H1 (cell line): ENCODE results near the gene MECP2. TPM values are rescaled to one million over a fixed set of nuclear protein-coding genes. Genes with fewer than 3 reads are reported as not detected.
A peak's percentile ranks its signal among the peaks of the same experiment; 100 is the strongest.

Source experiments
- CTCF ChIA-PET: fragments of 300-600 bp; sonication (Branson Sonifier 250); formaldehyde crosslinking; loops from one replicate; lab custom pipeline; 2021; ENCODE audit not compliant: partially characterized antibody; lab: Charles Lee
- POLR2A ChIA-PET: fragments of 300-600 bp; sonication (Branson Sonifier 250); formaldehyde crosslinking; loops from one replicate; lab custom pipeline; 2021; ENCODE audit warnings: inconsistent platforms; ENCODE audit not compliant: partially characterized antibody; lab: Charles Lee
- DNase-seq, 2 experiments: peaks; one replicate each; pipeline versions ENCODE4 v3.0.0 to v3.0.0-alpha.2; 2010 to 2022; ENCODE audit warnings: low spot score in 2 of 2, low read depth in 1 of 2, mixed read lengths in 1 of 2
- FAIRE-seq: peaks from 2 replicates; lab custom pipeline; 2011; peaks lifted over from hg19 to GRCh38; lab: Jason Lieb, UNC
- H2AFZ ChIP-seq: 2 replicates; pipeline ENCODE4 v1.8.1; 2012; ENCODE audit warnings: low read length, inconsistent platforms
- H2AK5ac ChIP-seq: 2 replicates; pipeline ENCODE4 v1.6.1; 2013; ENCODE audit warnings: low read depth, low read length
- H2BK120ac ChIP-seq: replicated peaks from 2 replicates; pipeline ENCODE3; 2013; ENCODE audit warnings: low read depth, low read length, inconsistent platforms
- H2BK12ac ChIP-seq: 2 replicates; pipeline ENCODE4 v1.6.1; 2013; ENCODE audit warnings: low read depth, low read length
- H2BK15ac ChIP-seq: 2 replicates; pipeline ENCODE4 v1.6.1; 2013; ENCODE audit warnings: low read length
- H2BK20ac ChIP-seq: 2 replicates; pipeline ENCODE4 v1.6.1; 2013; ENCODE audit warnings: low read length
- H2BK5ac ChIP-seq: 2 replicates; pipeline ENCODE4 v1.6.1; 2013; ENCODE audit warnings: low read depth, low read length
- H3K14ac ChIP-seq: 2 replicates; pipeline ENCODE4 v1.6.1; 2013; ENCODE audit warnings: inconsistent platforms; ENCODE audit not compliant: insufficient read length
- H3K18ac ChIP-seq: 2 replicates; pipeline ENCODE4 v1.6.1; 2013; ENCODE audit warnings: low read length; ENCODE audit errors: extremely low read depth
- H3K23ac ChIP-seq: 2 replicates; pipeline ENCODE4 v1.6.1; 2013; ENCODE audit warnings: inconsistent platforms; ENCODE audit not compliant: insufficient read length
- H3K23me2 ChIP-seq: 2 replicates; pipeline ENCODE4 v1.6.1; 2013; ENCODE audit warnings: low read depth, low read length
- H3K27ac ChIP-seq: 2 replicates; pipeline ENCODE4 v1.6.1; 2011; ENCODE audit warnings: low read depth, low read length, inconsistent platforms
- H3K27me3 ChIP-seq, 4 experiments: replicated peaks in 1 of 4; 1 replicate in 1 of 4; 2 replicates in 3 of 4; pipeline versions ENCODE4 v1.6.1 to v1.8.1; 2011 to 2013; ENCODE audit warnings: low read length in 3 of 4, mild to moderate bottlenecking in 3 of 4, inconsistent platforms in 2 of 4, mixed read lengths in 2 of 4, moderate library complexity in 1 of 4; ENCODE audit not compliant: control insufficient read depth in 3 of 4, insufficient read depth in 3 of 4; ENCODE audit errors: extremely low read depth in 1 of 4
- H3K36me3 ChIP-seq, 4 experiments: 2 replicates each; pipeline versions ENCODE4 v1.6.1 to v1.8.1; 2011 to 2013; ENCODE audit warnings: mild to moderate bottlenecking in 4 of 4, low read length in 3 of 4, moderate library complexity in 2 of 4, control low read depth in 1 of 4, inconsistent platforms in 1 of 4; ENCODE audit not compliant: insufficient read depth in 4 of 4, control insufficient read depth in 2 of 4
- H3K4ac ChIP-seq: replicated peaks from 2 replicates; pipeline ENCODE3; 2013; ENCODE audit warnings: low read length, low read depth, mixed read lengths, inconsistent platforms; ENCODE audit not compliant: insufficient read length
- H3K4me1 ChIP-seq, 4 experiments: replicated peaks in 1 of 4; 1 replicate in 1 of 4; 2 replicates in 3 of 4; pipeline versions ENCODE4 v1.6.1 to v1.8.1; 2011 to 2013; ENCODE audit warnings: low read length in 3 of 4, inconsistent platforms in 2 of 4, mixed read lengths in 1 of 4; ENCODE audit not compliant: insufficient read depth in 4 of 4, control insufficient read depth in 3 of 4
- H3K4me2 ChIP-seq, 2 experiments: 2 replicates each; pipeline versions ENCODE4 v1.6.1 to v1.8.1; 2011 to 2013; ENCODE audit warnings: low read depth in 2 of 2, low read length in 2 of 2, control low read depth in 1 of 2, inconsistent platforms in 1 of 2, mild to moderate bottlenecking in 1 of 2; ENCODE audit not compliant: insufficient read depth in 1 of 2
- H3K4me3 ChIP-seq, 4 experiments: fragments of 200-600, 300-600 bp in 1 of 4; sonication (generic), shearing (Covaris generic), sonication (Bioruptor Twin) in 1 of 4; 2 replicates each; pipeline versions ENCODE4 v1.5.1 to v1.8.1; 2011 to 2016; ENCODE audit warnings: low read length in 4 of 4, low read depth in 3 of 4, control low read depth in 2 of 4, inconsistent platforms in 2 of 4, mild to moderate bottlenecking in 2 of 4, mixed read lengths in 1 of 4, moderate library complexity in 1 of 4; ENCODE audit not compliant: insufficient read depth in 2 of 4; ENCODE audit errors: extremely low read depth in 1 of 4
- H3K56ac ChIP-seq: replicated peaks from 2 replicates; pipeline ENCODE3; 2013; ENCODE audit warnings: low read depth, mild to moderate bottlenecking, mixed read lengths, low read length, inconsistent platforms; ENCODE audit not compliant: insufficient read length
- H3K79me1 ChIP-seq: 2 replicates; pipeline ENCODE4 v1.6.1; 2013; ENCODE audit warnings: low read depth, low read length, control low read depth
- H3K79me2 ChIP-seq, 2 experiments: 2 replicates each; pipeline versions ENCODE4 v1.6.1 to v1.8.1; 2012 to 2013; ENCODE audit warnings: low read length in 2 of 2, mild to moderate bottlenecking in 2 of 2, inconsistent platforms in 1 of 2; ENCODE audit not compliant: insufficient read depth in 2 of 2, control insufficient read depth in 1 of 2
- H3K9ac ChIP-seq, 4 experiments: replicated peaks in 1 of 4; 1 replicate in 1 of 4; 2 replicates in 3 of 4; pipeline versions ENCODE4 v1.6.1 to v1.8.1; 2011 to 2013; ENCODE audit warnings: low read depth in 3 of 4, low read length in 3 of 4, control low read depth in 2 of 4, mild to moderate bottlenecking in 2 of 4, moderate library complexity in 2 of 4, inconsistent platforms in 1 of 4; ENCODE audit errors: extremely low read depth in 1 of 4
- H3K9me3 ChIP-seq, 2 experiments: 2 replicates each; pipeline versions ENCODE4 v1.6.1 to v1.8.1; 2012 to 2013; ENCODE audit warnings: mild to moderate bottlenecking in 2 of 2, moderate library complexity in 2 of 2, control low read depth in 1 of 2, inconsistent platforms in 1 of 2, low read depth in 1 of 2, low read length in 1 of 2, mixed read lengths in 1 of 2; ENCODE audit not compliant: insufficient read depth in 2 of 2
- H4K20me1 ChIP-seq, 2 experiments: replicated peaks in 1 of 2; 2 replicates each; pipeline versions ENCODE3 to v1.8.1; 2011 to 2013; ENCODE audit warnings: inconsistent platforms in 2 of 2, low read length in 2 of 2, mild to moderate bottlenecking in 1 of 2; ENCODE audit not compliant: insufficient read depth in 2 of 2, control insufficient read depth in 1 of 2
- H4K5ac ChIP-seq: 2 replicates; pipeline ENCODE4 v1.6.1; 2013; ENCODE audit warnings: low read length, low read depth, mixed read lengths, inconsistent platforms; ENCODE audit not compliant: insufficient read length
- H4K8ac ChIP-seq: 2 replicates; pipeline ENCODE4 v1.8.0; 2013; ENCODE audit warnings: mild to moderate bottlenecking, moderate library complexity, low read length, inconsistent platforms; ENCODE audit not compliant: insufficient read depth; ENCODE audit errors: extremely low read depth
- H4K91ac ChIP-seq: replicated peaks from 2 replicates; pipeline ENCODE3; 2013; ENCODE audit warnings: low read length, mixed read lengths, inconsistent platforms; ENCODE audit not compliant: insufficient read length
- HDAC2 ChIP-seq, 2 experiments: fragments of 300-600 bp in 1 of 2; sonication (generic) in 1 of 2; IDR thresholded peaks; 2 replicates each; pipeline ENCODE4 v1.6.1; 2011 to 2012; ENCODE audit warnings: low read depth in 2 of 2, low read length in 2 of 2, mild to moderate bottlenecking in 2 of 2, moderate library complexity in 2 of 2, borderline replicate concordance in 1 of 2, inconsistent platforms in 1 of 2
- KDM5A ChIP-seq: fragments of 200-600 bp; IDR thresholded peaks from 2 replicates; pipeline ENCODE4 v1.7.1; 2012; ENCODE audit warnings: mild to moderate bottlenecking, low read length, inconsistent platforms, mixed read lengths
- RAD21 ChIP-seq, 2 experiments: IDR thresholded peaks in 1 of 2; conservative IDR thresholded peaks in 1 of 2; 2 replicates each; pipeline ENCODE4 v1.6.1; 2011; ENCODE audit warnings: low read depth in 2 of 2, low read length in 2 of 2, improper control_type of control experiment in 1 of 2, inconsistent platforms in 1 of 2, mild to moderate bottlenecking in 1 of 2, moderate library complexity in 1 of 2
- WGBS, 2 experiments: shearing (Covaris generic) in 1 of 2; methylation state at CpG; one replicate each; pipeline versions ENCODE4 v1.1.6 to v1.1.7; 2013 to 2015; ENCODE audit warnings: low lambda C conversion rate in 2 of 2, mixed read lengths in 2 of 2, inconsistent platforms in 1 of 2, low coverage in 1 of 2, missing lambda C conversion rate in 1 of 2; ENCODE audit not compliant: insufficient replicate concordance in 2 of 2, insufficient coverage in 1 of 2, insufficient read length in 1 of 2; ENCODE audit errors: extremely low coverage in 1 of 2, missing lambda C conversion rate in 1 of 2; 5-methylcytosine and 5-hydroxymethylcytosine counted together
- polyA plus RNA-seq, 7 experiments: library from polyadenylated mRNA; depleted of rRNA in 3 of 7; stranded (reverse) in 5 of 7; unstranded in 2 of 7; fragments of >200 nt in 5 of 7; fragments of 200-250 nt in 2 of 7; gene quantifications; 1 replicate in 5 of 7; 2 replicates in 1 of 7; 4 replicates in 1 of 7; pipeline versions ENCODE4 v1.2.1 to v1.2.3, GENCODE V29; 2011 to 2013; ENCODE audit warnings: missing spikeins in 2 of 7, mixed read lengths in 2 of 7
- total RNA-seq: library from RNA; stranded (reverse); fragmentation: NEBNext Ultra II Directional; extraction: Animal tissue kit (Norgen Biotek cat#: 25700); gene quantifications from 2 replicates; pipeline ENCODE4 v1.2.1, GENCODE V29; 2021
- TF ChIP-seq, protein P1 (sequence below), 3 experiments: IDR thresholded peaks; 1 replicate in 2 of 3; 2 replicates in 1 of 3; pipeline versions ENCODE4 v1.5.1 to v1.6.1; 2011; ENCODE audit warnings: low read length in 3 of 3, mild to moderate bottlenecking in 3 of 3, inconsistent platforms in 2 of 3, low read depth in 1 of 3, moderate library complexity in 1 of 3; ENCODE audit not compliant: insufficient read depth in 1 of 3; ENCODE audit errors: control extremely low read depth in 1 of 3

Gene MECP2
- total and polyA plus RNA-seq, 2 of the 8 experiments (the other 6 are each of a cell fraction or from before 2014, with no cell fraction given), result 5.0 to 32.4 TPM

DNA sequence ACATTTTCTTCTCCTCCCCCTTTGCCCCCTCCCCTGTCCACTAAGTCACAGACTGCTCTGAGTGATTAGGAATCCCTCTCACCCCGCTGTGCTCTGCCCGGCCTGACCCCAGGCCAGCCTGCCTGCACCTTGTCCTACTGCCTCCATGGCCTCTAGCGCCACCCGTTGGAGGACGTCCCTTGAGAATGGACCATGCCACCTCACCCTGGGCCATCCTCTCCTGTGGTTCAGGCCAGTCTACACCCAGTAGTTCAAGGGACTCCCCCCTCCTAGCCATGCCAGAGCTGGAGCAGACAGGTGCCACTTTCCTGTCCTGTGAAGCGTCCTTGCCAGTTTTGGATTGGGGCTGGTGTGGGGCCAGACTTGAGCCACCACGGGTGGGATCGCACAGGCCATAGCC is 68.1 kb downstream of the MECP2 start:
- no peak for DNase-seq
- Histone ChIP-seq H4K20me1 (no peaks in the 10 kb centered on the region), H3K79me1 (no peaks in the 10 kb centered on the region; the same call in 1 of the 2 replicates), H4K91ac (no peak overlapping the region), H2BK5ac (no peak overlapping the region)
- TF ChIP-seq HDAC2 (IDR thresholded peaks at IDR 0.05; ENCODE audit: borderline replicate concordance in 1 of 2, low read depth in 2 of 2, low read length in 2 of 2) (no peak), RAD21 (IDR thresholded peaks at IDR 0.05 in 1 of 2, conservative IDR thresholded peaks at IDR 0.05 in 1 of 2; ENCODE audit: low read depth in 2 of 2, low read length in 2 of 2) (peak; percentile 27 to 54; a peak in 3 of 4 replicates), KDM5A (no peak)
- TF ChIP-seq, protein P1, sequence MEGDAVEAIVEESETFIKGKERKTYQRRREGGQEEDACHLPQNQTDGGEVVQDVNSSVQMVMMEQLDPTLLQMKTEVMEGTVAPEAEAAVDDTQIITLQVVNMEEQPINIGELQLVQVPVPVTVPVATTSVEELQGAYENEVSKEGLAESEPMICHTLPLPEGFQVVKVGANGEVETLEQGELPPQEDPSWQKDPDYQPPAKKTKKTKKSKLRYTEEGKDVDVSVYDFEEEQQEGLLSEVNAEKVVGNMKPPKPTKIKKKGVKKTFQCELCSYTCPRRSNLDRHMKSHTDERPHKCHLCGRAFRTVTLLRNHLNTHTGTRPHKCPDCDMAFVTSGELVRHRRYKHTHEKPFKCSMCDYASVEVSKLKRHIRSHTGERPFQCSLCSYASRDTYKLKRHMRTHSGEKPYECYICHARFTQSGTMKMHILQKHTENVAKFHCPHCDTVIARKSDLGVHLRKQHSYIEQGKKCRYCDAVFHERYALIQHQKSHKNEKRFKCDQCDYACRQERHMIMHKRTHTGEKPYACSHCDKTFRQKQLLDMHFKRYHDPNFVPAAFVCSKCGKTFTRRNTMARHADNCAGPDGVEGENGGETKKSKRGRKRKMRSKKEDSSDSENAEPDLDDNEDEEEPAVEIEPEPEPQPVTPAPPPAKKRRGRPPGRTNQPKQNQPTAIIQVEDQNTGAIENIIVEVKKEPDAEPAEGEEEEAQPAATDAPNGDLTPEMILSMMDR (IDR thresholded peaks at IDR 0.05; ENCODE audit: control extremely low read depth in 1 of 3, insufficient read depth in 1 of 3, low read depth in 1 of 3, low read length in 3 of 3), result peak in 1 of 3 experiments; percentile 42; a peak in 1 of 4 replicates
- TF ChIP-seq, all 59 proteins: peak for 2
- 100% methylated on average over 4 of the region's 8 CpGs; no CpG with 5 or more reads in 1 of the 2 experiments for WGBS, 2 experiments
- no peak overlapping the region for H2BK20ac ChIP-seq
- no peak overlapping the region for H3K9ac ChIP-seq
- no peak overlapping the region for H2BK120ac ChIP-seq
- no peak overlapping the region for H3K27ac ChIP-seq
- no peak overlapping the region for H3K18ac ChIP-seq
- H4K5ac ChIP-seq, result no peak overlapping the region
- FAIRE-seq, result no peak
- no peak overlapping the region for H3K23ac ChIP-seq
- no peak overlapping the region for H3K14ac ChIP-seq
- H3K36me3 ChIP-seq, result peaks cover 0 to 16% (median 7%) of the 10 kb centered on the region in 4 experiments; a peak in 4 of 8 replicates
- no peak overlapping the region for H2BK12ac ChIP-seq
- H3K4me3 ChIP-seq, result no peak overlapping the region
- peaks cover 3 to 24% (median 9%) of the 10 kb centered on the region in 4 experiments; a peak in 6 of 7 replicates for H3K4me1 ChIP-seq
- no peaks in the 10 kb centered on the region for H3K27me3 ChIP-seq
- no peak overlapping the region for H2BK15ac ChIP-seq
- H3K23me2 ChIP-seq, result no peaks in the 10 kb centered on the region
- ChIA-PET POLR2A (no interaction called here), CTCF (interaction anchor here (0.6 to 2.2 kb wide), 7 partner anchors 10 to 396 kb away, joined by 3 to 9 read pairs (median 4); partner anchors contain the start of gene IRAK1)
- H3K9me3 ChIP-seq, result no peaks in the 10 kb centered on the region
- no peak overlapping the region for H2AFZ ChIP-seq
- no peak overlapping the region for H3K56ac ChIP-seq
- no peak overlapping the region for H3K4me2 ChIP-seq
- no peak overlapping the region for H3K4ac ChIP-seq
- no peak overlapping the region for H2AK5ac ChIP-seq
- peaks cover 0 to 10% of the 10 kb centered on the region in 2 experiments; a peak in 2 of 4 replicates for H3K79me2 ChIP-seq
- H4K8ac ChIP-seq, result no peak overlapping the region
